ENCODE data around the gene CD151.

GRCh38 chr11:845872-846495 lies 13.2 kb downstream of the CD151 start:
- TF ChIP-seq CTCF (conservative IDR thresholded peaks at IDR 0.05; ENCODE audit: low read length) (no peak), EZH2phosphoT487 (IDR thresholded peaks at IDR 0.05; ENCODE audit: borderline replicate concordance, low read depth, low read length) (no peak)
